Activated T-cell treated with anti-CD3 and anti-CD28 coated beads, Interleukin-2, amount 50 U/mL, for 1 hour (primary cell): Measurements from ENCODE around the gene NOC2L.

Experiments used
- DNase-seq: peaks from one replicate; pipeline ENCODE4 v3.0.0-alpha.2; 2020

The NOC2L gene

GRCh38 chr1:974293-974640 is 15.2 kb upstream of the NOC2L start:
- no peak for DNase-seq

- no peak for DNase-seq
Measured at GRCh38 chr1:973459-974292, 14.6 kb upstream of the NOC2L start.

GRCh38 chr1:972726-973458 is 13.8 kb upstream of the NOC2L start:
- no peak for DNase-seq

GRCh38 chr1:971751-972506 is 12.9 kb upstream of the NOC2L start:
- DNase-seq: no peak

GRCh38 chr1:970973-971730 is 12.1 kb upstream of the NOC2L start:
- DNase-seq: no peak

GRCh38 chr1:970242-970972 is 11.4 kb upstream of the NOC2L start:
- no peak for DNase-seq

GRCh38 chr1:969260-969855 is 10.3 kb upstream of the NOC2L start:
- no peak for DNase-seq

GRCh38 chr1:967466-968343 is 8.6 kb upstream of the NOC2L start:
- DNase-seq: no peak

GRCh38 chr1:966704-967300 is 7.7 kb upstream of the NOC2L start:
- peak; percentile 83 for DNase-seq

GRCh38 chr1:966135-966703 is 7.2 kb upstream of the NOC2L start, which contains the start of gene PLEKHN1:
TSS of gene PLEKHN1 (plus strand) at chr1:966482. CDS start at chr1:966532, 50 bp downstream.
- DNase-seq: no peak

GRCh38 chr1:965526-966134 is 6.6 kb upstream of the NOC2L start:
- DNase-seq: no peak

- DNase-seq: no peak
Measured at GRCh38 chr1:964691-965525, 5.9 kb upstream of the NOC2L start.

GRCh38 chr1:963746-964525 is 4.9 kb upstream of the NOC2L start:
- no peak for DNase-seq

GRCh38 chr1:963301-963651 is 4.2 kb upstream of the NOC2L start:
- no peak for DNase-seq

GRCh38 chr1:962381-963300 is 3.6 kb upstream of the NOC2L start:
- no peak for DNase-seq

- no peak for DNase-seq
Measured at GRCh38 chr1:961132-961669, 2.1 kb upstream of the NOC2L start.
